ENCODE measurements around the gene OPRL1. TPM values are rescaled to one million over a fixed set of nuclear protein-coding genes. Genes with fewer than 3 reads are reported as not detected.
A peak's percentile ranks its signal among the peaks of the same experiment; 100 is the strongest.

OPRL1 gene
- total RNA-seq, 1 experiment from 2014 or later: 1.5 TPM

- Histone ChIP-seq H3K4me3 (no peak overlapping the region), H3K9me3 (ENCODE audit: insufficient read depth, low read depth) (no peaks in the 10 kb centered on the region), H4K20me1 (ENCODE audit: insufficient read depth) (no peaks in the 10 kb centered on the region), H3K79me2 (ENCODE audit: low read depth) (no peaks in the 10 kb centered on the region), H3K27me3 (ENCODE audit: insufficient read depth, low read depth) (peaks cover 29% of the 10 kb centered on the region), H3K4me1 (replicated peaks; ENCODE audit: insufficient read depth) (peaks cover 14% of the 10 kb centered on the region), H3K27ac (no peak overlapping the region), H3K4me2 (no peak overlapping the region), H3F3A (ENCODE audit: insufficient read depth, low read depth) (peaks cover 15% of the 10 kb centered on the region; the same call in 1 of the 2 replicates), H2AFZ (no peak overlapping the region), H3K9me2 (ENCODE audit: insufficient read depth) (no peaks in the 10 kb centered on the region), H3K36me3 (ENCODE audit: low read depth) (no peaks in the 10 kb centered on the region)
- peak in 1 of 2 experiments; percentile 33 for DNase-seq
- TF ChIP-seq EZH2 (IDR thresholded peaks at IDR 0.05; ENCODE audit: low read depth): no peak
- TF ChIP-seq CTCF (conservative IDR thresholded peaks at IDR 0.05): peak; percentile 33; the same call in 1 of the 2 replicates
- intact Hi-C loops (cut with micrococcal nuclease; ENCODE audit: unreplicated experiment): loop anchor here (1.0 kb wide), 1 partner anchor 15 kb away; no protein-coding TSS in a partner anchor
- ChIA-PET CTCF (interaction anchor here (0.6 to 1.7 kb wide), 3 partner anchors 15 to 70 kb away, joined by 4 to 12 read pairs (median 6); no protein-coding TSS in a partner anchor), POLR2A (ENCODE audit: unreplicated experiment) (no interaction called here)
- BruUV-seq (replicated peaks): no TSS peak
These were observed 25.8 kb upstream of the OPRL1 start for GRCh38 chr20:64053841-64054661.

- CTCF ChIA-PET: no interaction called here
- Histone ChIP-seq H3K4me1 (replicated peaks; ENCODE audit: insufficient read depth) (peaks cover 14% of the 10 kb centered on the region), H3K9me2 (ENCODE audit: insufficient read depth) (no peaks in the 10 kb centered on the region), H3K27me3 (ENCODE audit: insufficient read depth, low read depth) (peaks cover 21% of the 10 kb centered on the region), H2AFZ (no peak overlapping the region), H3K79me2 (ENCODE audit: low read depth) (no peaks in the 10 kb centered on the region), H3K36me3 (ENCODE audit: low read depth) (no peaks in the 10 kb centered on the region), H3K4me2 (no peak overlapping the region), H3K27ac (no peak overlapping the region), H4K20me1 (ENCODE audit: insufficient read depth) (no peaks in the 10 kb centered on the region), H3K9me3 (ENCODE audit: insufficient read depth, low read depth) (no peaks in the 10 kb centered on the region), H3F3A (ENCODE audit: insufficient read depth, low read depth) (peaks cover 25% of the 10 kb centered on the region; the same call in 1 of the 2 replicates), H3K4me3 (no peak overlapping the region)
- TF ChIP-seq EZH2 (IDR thresholded peaks at IDR 0.05; ENCODE audit: low read depth) (no peak), CTCF (conservative IDR thresholded peaks at IDR 0.05) (no peak)
- POLR2A ChIA-PET (ENCODE audit: unreplicated experiment): no interaction called here
- DNase-seq: no peak
- intact Hi-C loops (cut with micrococcal nuclease; ENCODE audit: unreplicated experiment): loop anchor here (5.0 kb wide), 2 partner anchors 518 to 618 kb away; partner anchors contain the start of gene PTK6
- BruUV-seq (replicated peaks): no TSS peak
These were observed 24.4 kb upstream of the OPRL1 start for GRCh38 chr20:64055396-64055892.

- Histone ChIP-seq H3K27ac (no peak overlapping the region), H3K79me2 (ENCODE audit: low read depth) (no peaks in the 10 kb centered on the region), H3K4me1 (replicated peaks; ENCODE audit: insufficient read depth) (peaks cover 14% of the 10 kb centered on the region), H3K27me3 (ENCODE audit: insufficient read depth, low read depth) (peaks cover 15% of the 10 kb centered on the region; the same call in 1 of the 2 replicates), H3K36me3 (ENCODE audit: low read depth) (no peaks in the 10 kb centered on the region), H3K9me2 (ENCODE audit: insufficient read depth) (no peaks in the 10 kb centered on the region), H3K9me3 (ENCODE audit: insufficient read depth, low read depth) (no peaks in the 10 kb centered on the region), H3K4me2 (no peak overlapping the region), H2AFZ (no peak overlapping the region), H3F3A (ENCODE audit: insufficient read depth, low read depth) (peaks cover 25% of the 10 kb centered on the region; the same call in 1 of the 2 replicates), H4K20me1 (ENCODE audit: insufficient read depth) (no peaks in the 10 kb centered on the region), H3K4me3 (no peak overlapping the region)
- BruUV-seq (replicated peaks): no TSS peak
- intact Hi-C loops (cut with micrococcal nuclease; ENCODE audit: unreplicated experiment): loop anchor here (5.0 kb wide), 2 partner anchors 519 to 619 kb away; partner anchors contain the start of gene PTK6
- CTCF ChIA-PET: interaction anchor here (0.6 kb wide), 1 partner anchor 76 kb away, joined by 3 read pairs; no protein-coding TSS in a partner anchor
- peak in 1 of 2 experiments; percentile 65 for DNase-seq
- TF ChIP-seq CTCF (conservative IDR thresholded peaks at IDR 0.05) (no peak), EZH2 (IDR thresholded peaks at IDR 0.05; ENCODE audit: low read depth) (no peak)
- POLR2A ChIA-PET (ENCODE audit: unreplicated experiment): interaction anchor here (0.7 kb wide), 1 partner anchor 398 kb away, joined by 3 read pairs; no protein-coding TSS in a partner anchor
These were observed 23.8 kb upstream of the OPRL1 start for GRCh38 chr20:64055893-64056638.

Measured in PC-9 (cell line).